HK-2 (cell line): Measurements from ENCODE around the gene IGFBP7.

Source experiments
- DNase-seq: peaks from one replicate; pipeline ENCODE4 v3.0.0-alpha.2; 2018; ENCODE audit not compliant: unreplicated experiment

Gene IGFBP7

GRCh38 chr4:57043347-57044251 lies 66.6 kb downstream of the IGFBP7 start:
- DNase-seq: no peak

- no peak for DNase-seq
These were observed 67.4 kb downstream of the IGFBP7 start for GRCh38 chr4:57042711-57043169.

GRCh38 chr4:57041020-57041419 lies 69.2 kb downstream of the IGFBP7 start:
- DNase-seq: no peak

- DNase-seq: no peak
These were observed 69.7 kb downstream of the IGFBP7 start for GRCh38 chr4:57040510-57040909.

- DNase-seq: no peak
These were observed 70.8 kb downstream of the IGFBP7 start for GRCh38 chr4:57039345-57039744.

GRCh38 chr4:57037982-57038604 lies 72.1 kb downstream of the IGFBP7 start:
- peak; percentile 51 for DNase-seq

GRCh38 chr4:57034520-57034919 lies 75.7 kb downstream of the IGFBP7 start:
- no peak for DNase-seq

- peak; percentile 23 for DNase-seq
These were observed 87.1 kb downstream of the IGFBP7 start for GRCh38 chr4:57023104-57023503.

GRCh38 chr4:57020467-57021101 lies 89.6 kb downstream of the IGFBP7 start:
- DNase-seq: no peak

- DNase-seq: no peak
These were observed 91.2 kb downstream of the IGFBP7 start for GRCh38 chr4:57018980-57019379.

GRCh38 chr4:57013543-57014120 lies 96.6 kb downstream of the IGFBP7 start:
- no peak for DNase-seq

- DNase-seq: no peak
These were observed 110.4 kb downstream of the IGFBP7 start for GRCh38 chr4:56999751-57000150.

GRCh38 chr4:56995525-56995924 lies 114.7 kb downstream of the IGFBP7 start:
- no peak for DNase-seq

GRCh38 chr4:56990109-56990905 lies 119.9 kb downstream of the IGFBP7 start:
- DNase-seq: no peak

- DNase-seq: no peak
These were observed 123.2 kb downstream of the IGFBP7 start for GRCh38 chr4:56986952-56987351.

GRCh38 chr4:56986192-56986591 lies 124.0 kb downstream of the IGFBP7 start:
- DNase-seq: no peak

- DNase-seq: no peak
These were observed 128.4 kb downstream of the IGFBP7 start for GRCh38 chr4:56981795-56982201.
